ENCODE measurements around the gene TMEM238L. TPM values are rescaled to one million over a fixed set of nuclear protein-coding genes. Genes with fewer than 3 reads are reported as not detected.

TMEM238L gene
- total and polyA plus RNA-seq, 11 donors = not detected

DNA sequence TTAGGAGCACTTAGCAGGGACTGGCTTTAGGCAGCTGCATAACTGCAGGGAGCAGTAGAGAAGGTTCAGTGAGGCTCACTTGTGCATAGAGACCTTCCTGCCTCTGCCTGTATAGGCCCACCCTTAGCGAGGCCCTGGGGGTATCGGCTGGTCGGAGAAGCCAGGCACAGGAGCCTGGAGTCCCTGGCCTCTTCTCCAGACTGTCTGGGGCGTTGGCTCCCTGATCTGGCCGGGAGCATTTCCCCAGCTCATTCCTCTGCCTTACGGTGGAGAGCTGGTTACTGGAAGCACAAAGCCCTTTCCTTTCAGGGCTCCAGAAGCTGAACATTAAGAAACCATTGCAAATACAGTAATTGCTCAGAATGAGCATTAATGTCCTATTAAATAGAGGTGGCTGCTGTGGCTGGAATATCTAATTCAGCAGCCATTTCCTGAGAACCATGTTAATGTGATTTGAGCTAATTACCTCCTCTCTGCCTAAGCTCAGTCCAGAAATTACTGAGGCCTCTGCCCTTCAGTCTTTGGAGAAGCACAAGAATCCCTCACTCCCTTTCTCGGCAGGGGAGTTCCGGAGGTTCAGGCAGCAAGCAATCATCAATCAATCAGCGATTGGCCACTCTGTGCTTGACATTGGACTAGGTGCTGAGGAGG lies 55.2 kb downstream of the TMEM238L start:
- TF ChIP-seq, protein P1, sequence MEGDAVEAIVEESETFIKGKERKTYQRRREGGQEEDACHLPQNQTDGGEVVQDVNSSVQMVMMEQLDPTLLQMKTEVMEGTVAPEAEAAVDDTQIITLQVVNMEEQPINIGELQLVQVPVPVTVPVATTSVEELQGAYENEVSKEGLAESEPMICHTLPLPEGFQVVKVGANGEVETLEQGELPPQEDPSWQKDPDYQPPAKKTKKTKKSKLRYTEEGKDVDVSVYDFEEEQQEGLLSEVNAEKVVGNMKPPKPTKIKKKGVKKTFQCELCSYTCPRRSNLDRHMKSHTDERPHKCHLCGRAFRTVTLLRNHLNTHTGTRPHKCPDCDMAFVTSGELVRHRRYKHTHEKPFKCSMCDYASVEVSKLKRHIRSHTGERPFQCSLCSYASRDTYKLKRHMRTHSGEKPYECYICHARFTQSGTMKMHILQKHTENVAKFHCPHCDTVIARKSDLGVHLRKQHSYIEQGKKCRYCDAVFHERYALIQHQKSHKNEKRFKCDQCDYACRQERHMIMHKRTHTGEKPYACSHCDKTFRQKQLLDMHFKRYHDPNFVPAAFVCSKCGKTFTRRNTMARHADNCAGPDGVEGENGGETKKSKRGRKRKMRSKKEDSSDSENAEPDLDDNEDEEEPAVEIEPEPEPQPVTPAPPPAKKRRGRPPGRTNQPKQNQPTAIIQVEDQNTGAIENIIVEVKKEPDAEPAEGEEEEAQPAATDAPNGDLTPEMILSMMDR (IDR thresholded peaks at IDR 0.05) = no peak
- no peak for TF ChIP-seq POLR2A (IDR thresholded peaks at IDR 0.05)
- no peak for DNase-seq
- no peak overlapping the region for H3K27ac ChIP-seq

DNA sequence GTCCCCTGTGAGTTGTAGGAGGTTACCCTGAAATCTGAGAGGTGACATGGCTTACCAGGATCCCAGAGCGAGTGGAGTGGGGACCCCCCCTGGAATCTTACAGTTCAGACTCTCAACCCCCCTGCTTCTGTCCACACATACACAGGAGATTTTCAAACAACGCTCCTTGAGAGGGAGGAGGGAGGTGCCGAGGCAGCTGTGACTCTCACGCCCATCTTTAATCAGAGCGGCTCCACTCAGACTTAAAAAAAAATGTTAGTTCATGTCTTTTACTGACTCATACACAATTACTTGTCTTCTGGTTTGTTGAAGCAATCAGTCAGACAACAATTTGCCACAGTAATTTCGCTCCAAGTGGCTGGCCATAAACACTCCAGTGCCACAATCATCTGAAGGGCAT lies 58.7 kb downstream of the TMEM238L start:
- 64 to 71% (median 66%) methylated on average over 6 of the region's 6 CpGs for WGBS, 4 donors
- TF ChIP-seq, protein P1 (IDR thresholded peaks at IDR 0.05) = no peak
- no peak for TF ChIP-seq POLR2A (IDR thresholded peaks at IDR 0.05)
- no peaks in the 10 kb centered on the region for H3K36me3 ChIP-seq
- peaks cover 0 to 6% (median 0%) of the 10 kb centered on the region in 12 donors for H3K4me1 ChIP-seq
- H3K27me3 ChIP-seq = no peaks in the 10 kb centered on the region
- intact Hi-C loops (cut with DNase I) = no loop called here
- no peak overlapping the region for H3K4me3 ChIP-seq
- DNase-seq = no peak
- no peak overlapping the region for H3K27ac ChIP-seq
- H3K9me3 ChIP-seq = no peaks in the 10 kb centered on the region
- ATAC-seq = peak in 1 of 4 donors; percentile 24

More for the DNA sequence above, 55.2 kb downstream of the TMEM238L start:
- Histone ChIP-seq H3K9me3 (no peaks in the 10 kb centered on the region), H3K4me1 (peaks cover 0 to 6% (median 0%) of the 10 kb centered on the region in 12 donors), H3K27me3 (no peaks in the 10 kb centered on the region), H3K4me3 (no peak overlapping the region), H3K36me3 (no peaks in the 10 kb centered on the region)
- WGBS, 4 donors = 52 to 58% (median 56%) methylated on average over 9 of the region's 9 CpGs
- ATAC-seq = peak in 1 of 4 donors; percentile 18
- intact Hi-C loops (cut with DNase I) = no loop called here

Other genes with a start within 250 kb of the TMEM238L start
- 1 to 10 TPM in 1 of 9 donors, under 1 TPM in 8; 0.13 to 1.8 (median 0.62) TPM for gene MYH3, start 146.8 kb downstream of the TMEM238L start, total RNA-seq
- 1 to 10 TPM in 1 of 2 donors, under 1 TPM in 1; 0.57 to 1.2 TPM for gene MYH3, start 146.8 kb downstream of the TMEM238L start, polyA plus RNA-seq
- 10 to 100 TPM; 27.7 to 42.9 (median 31.4) TPM for gene SCO1, start 106.6 kb downstream of the TMEM238L start, total RNA-seq
- gene SCO1, start 106.6 kb downstream of the TMEM238L start, polyA plus RNA-seq = 10 to 100 TPM in 1 of 2 donors, 1 to 10 TPM in 1; 9.2 to 53.4 TPM
- 1 to 10 TPM; 2.1 to 7.2 (median 4.6) TPM for gene ADPRM, start 106.5 kb downstream of the TMEM238L start, total RNA-seq
- 1 to 10 TPM; 3.2 to 3.5 TPM for gene ADPRM, start 106.5 kb downstream of the TMEM238L start, polyA plus RNA-seq
- 10 to 100 TPM in 1 of 9 donors, 1 to 10 TPM in 8; 3.8 to 13.9 (median 6.3) TPM for gene TMEM220, start 74.1 kb downstream of the TMEM238L start, total RNA-seq
- gene TMEM220, start 74.1 kb downstream of the TMEM238L start, polyA plus RNA-seq = 1 to 10 TPM; 3.2 to 8.3 TPM
- not detected for gene PIRT, start 34.0 kb upstream of the TMEM238L start, total RNA-seq
- not detected for gene PIRT, start 34.0 kb upstream of the TMEM238L start, polyA plus RNA-seq